GM12891 (cell line): ENCODE data around the gene DENND2C.

Experiments used
- DNase-seq: peaks from one replicate; pipeline ENCODE4 v3.0.0; 2011; ENCODE audit warnings: low spot score; ENCODE audit not compliant: insufficient read length
- FAIRE-seq: peaks from 2 replicates; lab custom pipeline; 2011; peaks lifted over from hg19 to GRCh38; lab: Jason Lieb, UNC
- PAX5 ChIP-seq: IDR thresholded peaks from 2 replicates; pipeline ENCODE4 v1.6.1; 2011; ENCODE audit warnings: low read length, moderate library complexity, mild to moderate bottlenecking; ENCODE audit not compliant: insufficient read depth, severe bottlenecking
- POLR2A ChIP-seq: IDR thresholded peaks from 2 replicates; pipeline ENCODE4 v1.6.1; 2011; ENCODE audit warnings: low read depth, low read length, control low read depth
- POLR2AphosphoS5 ChIP-seq: IDR thresholded peaks from 2 replicates; pipeline ENCODE4 v1.6.1; 2011; ENCODE audit warnings: low read depth, low read length, control low read depth
- POU2F2 ChIP-seq: IDR thresholded peaks from 2 replicates; pipeline ENCODE4 v1.6.1; 2011; ENCODE audit warnings: low read depth, mild to moderate bottlenecking, control low read depth, low read length, moderate library complexity
- SPI1 ChIP-seq: IDR thresholded peaks from 2 replicates; pipeline ENCODE4 v1.6.1; 2011; ENCODE audit warnings: low read depth, low read length, control low read depth
- TAF1 ChIP-seq: IDR thresholded peaks from 2 replicates; pipeline ENCODE4 v1.6.1; 2011; ENCODE audit warnings: low read depth, low read length, control low read depth

Gene DENND2C

GRCh38 chr1:114552106-114552639, 117.7 kb downstream of the DENND2C start:
- TF ChIP-seq POLR2AphosphoS5 = no peak
- DNase-seq (no peak), FAIRE-seq (no peak)

GRCh38 chr1:114551400-114551799, 118.4 kb downstream of the DENND2C start:
- TF ChIP-seq SPI1 (no peak), POLR2A (no peak), POLR2AphosphoS5 (no peak), POU2F2 (no peak), PAX5 (no peak), TAF1 (no peak)
- no peak for FAIRE-seq
- DNase-seq = no peak

- no peak for DNase-seq
- FAIRE-seq = no peak
- TF ChIP-seq POU2F2 (no peak), POLR2AphosphoS5 (no peak), TAF1 (no peak), SPI1 (no peak), PAX5 (no peak), POLR2A (no peak)
These were observed 119.5 kb downstream of the DENND2C start for GRCh38 chr1:114550336-114550735.

DNA sequence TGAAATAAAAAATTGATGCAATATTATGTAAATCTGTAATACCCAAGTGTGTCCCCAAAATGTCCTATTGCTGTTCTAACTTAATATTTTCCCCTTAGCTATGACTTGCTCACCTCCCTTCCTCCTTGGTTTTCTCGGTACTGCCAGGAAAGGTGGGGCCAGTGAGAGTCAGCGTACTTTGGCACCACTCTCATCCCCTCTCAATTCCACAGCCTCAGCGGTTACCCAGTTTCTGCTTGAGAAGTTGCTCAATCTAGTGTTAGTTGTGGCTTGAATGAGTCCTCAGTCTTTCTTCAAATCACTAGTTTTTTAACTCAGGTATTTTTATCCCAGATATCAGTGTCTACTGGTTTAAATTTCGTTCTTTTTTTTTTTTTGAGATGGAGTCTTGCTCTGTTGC, 120.7 kb downstream of the DENND2C start:
- no peak for FAIRE-seq
- TF ChIP-seq POU2F2 = no peak
- no peak for TF ChIP-seq POLR2A
- TF ChIP-seq POLR2AphosphoS5 = no peak
- TF ChIP-seq TAF1 = no peak
- TF ChIP-seq SPI1 = no peak
- TF ChIP-seq PAX5 = no peak
- DNase-seq = no peak

DNA sequence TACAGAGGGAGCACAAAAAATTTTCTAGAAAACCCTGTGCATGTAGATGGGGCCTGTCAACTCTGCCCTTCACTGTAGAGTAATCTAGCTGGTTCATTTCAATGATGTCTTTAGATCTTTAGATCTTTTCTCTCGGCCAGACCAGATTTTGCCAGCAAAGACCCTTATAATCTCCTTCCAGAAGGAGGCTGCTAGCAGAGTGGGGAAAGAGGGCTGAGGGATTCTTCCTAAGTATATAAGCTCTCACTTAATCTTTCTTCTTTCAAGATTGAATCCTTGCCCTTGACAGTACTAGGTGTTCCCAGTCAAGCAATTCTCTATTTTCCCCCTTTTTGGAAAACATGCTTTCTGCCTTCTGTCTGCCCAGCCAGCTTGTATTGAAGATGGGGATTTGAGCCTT, 122.8 kb downstream of the DENND2C start:
- no peak for TF ChIP-seq POLR2A
- no peak for TF ChIP-seq POU2F2
- TF ChIP-seq PAX5 = no peak
- no peak for TF ChIP-seq SPI1
- TF ChIP-seq TAF1 = no peak
- TF ChIP-seq POLR2AphosphoS5 = no peak
- no peak for FAIRE-seq
- no peak for DNase-seq

DNA sequence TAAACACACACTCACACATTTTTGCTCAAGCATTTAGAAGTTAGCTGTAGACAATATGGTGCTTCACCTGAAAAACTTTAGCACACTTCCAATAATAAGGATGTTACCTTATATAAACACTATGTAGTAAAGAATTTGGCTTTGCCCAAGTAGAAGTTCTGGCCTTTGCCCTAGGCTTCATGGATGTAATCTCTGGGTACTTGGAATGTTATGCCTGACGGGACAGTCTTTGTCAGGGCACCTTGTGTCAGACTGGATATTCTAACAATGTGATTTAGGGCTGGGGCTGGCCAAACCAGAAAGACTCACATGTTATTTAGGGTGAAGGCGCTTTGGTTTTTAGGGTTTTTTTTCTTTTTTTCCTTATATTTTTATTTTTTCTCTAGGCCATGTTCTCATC, 124.1 kb downstream of the DENND2C start:
- TF ChIP-seq POU2F2 (no peak), PAX5 (no peak), TAF1 (no peak), POLR2AphosphoS5 (no peak), POLR2A (no peak), SPI1 (no peak)
- FAIRE-seq = no peak

DNA sequence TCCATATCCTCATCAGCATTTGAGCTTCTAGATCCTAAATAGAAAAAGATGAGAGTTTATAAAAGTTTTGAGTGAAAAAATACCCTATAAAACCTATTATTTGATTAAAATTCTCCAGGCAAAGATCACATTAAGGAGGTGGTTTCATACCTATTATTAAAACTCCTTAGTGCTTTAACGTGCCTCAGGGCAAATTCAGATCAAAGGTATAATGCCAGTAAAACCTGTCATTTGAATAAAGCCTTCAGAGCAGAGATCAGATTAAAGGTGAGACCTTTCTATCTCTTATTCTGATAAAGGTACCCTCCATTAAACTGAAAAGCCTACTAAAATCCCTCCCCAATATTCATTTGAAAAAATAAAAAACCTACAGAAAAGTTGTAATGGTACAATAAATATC, 124.5 kb downstream of the DENND2C start:
- TF ChIP-seq POLR2A (no peak), POLR2AphosphoS5 (no peak), POU2F2 (no peak), SPI1 (no peak), PAX5 (no peak), TAF1 (no peak)
- DNase-seq = no peak
- no peak for FAIRE-seq

More for the DNA sequence above, 124.1 kb downstream of the DENND2C start:
- DNase-seq = no peak

- FAIRE-seq (no peak), DNase-seq (no peak)
- TF ChIP-seq TAF1 (no peak), POLR2AphosphoS5 (no peak), SPI1 (no peak), POU2F2 (no peak), POLR2A (no peak), PAX5 (no peak)
These were observed 129.0 kb downstream of the DENND2C start for GRCh38 chr1:114540821-114541220.

- DNase-seq = no peak
These were observed 129.6 kb downstream of the DENND2C start for GRCh38 chr1:114540272-114540671.

GRCh38 chr1:114536043-114536442, 133.8 kb downstream of the DENND2C start:
- DNase-seq (no peak), FAIRE-seq (no peak)
- TF ChIP-seq POLR2A (no peak), SPI1 (no peak), TAF1 (no peak), POLR2AphosphoS5 (no peak), PAX5 (no peak), POU2F2 (no peak)

More at GRCh38 chr1:114540272-114540671, 129.6 kb downstream of the DENND2C start:
- TF ChIP-seq SPI1 (no peak), TAF1 (no peak), PAX5 (no peak), POU2F2 (no peak), POLR2A (no peak), POLR2AphosphoS5 (no peak)
- no peak for FAIRE-seq
